NCI-H69 (cell line): ENCODE data around the gene ISCU.
"Not testable (repeated sequence)": the region's sequence is repeated elsewhere in the genome, so short reads cannot be mapped to it uniquely, and the experiment has no call there.

Source experiments
- DNase-seq: peaks from one replicate; lab custom pipeline; 2025; lab: John Stamatoyannopoulos, UW

The ISCU gene

GRCh38 chr12:108618079-108618952 is 55.9 kb downstream of the ISCU start:
- DNase-seq: peak; percentile 91

- DNase-seq: not testable (repeated sequence)
Measured at GRCh38 chr12:108618953-108619274, 56.5 kb downstream of the ISCU start.
